ENCODE data around the gene HECW1.

- TF ChIP-seq POLR2AphosphoS5 (IDR thresholded peaks at IDR 0.05; ENCODE audit: borderline replicate concordance, low read depth, low read length) (no peak), EZH2 (IDR thresholded peaks at IDR 0.05) (no peak), FOXP2 (optimal IDR thresholded peaks at IDR 0.05; ENCODE audit: control extremely low read depth, extremely low read length, insufficient read depth) (no peak)
These were observed 22.7 kb downstream of the HECW1 start for GRCh38 chr7:43135129-43135528.

Measured in SK-N-MC (cell line).